Bone marrow (tissue), 2 donors: Measurements from ENCODE around the gene H1-8.

Source experiments
- DNase-seq, 2 donors: peaks; one replicate each; lab custom pipeline; 2025; lab: John Stamatoyannopoulos, UW

Gene H1-8

DNA sequence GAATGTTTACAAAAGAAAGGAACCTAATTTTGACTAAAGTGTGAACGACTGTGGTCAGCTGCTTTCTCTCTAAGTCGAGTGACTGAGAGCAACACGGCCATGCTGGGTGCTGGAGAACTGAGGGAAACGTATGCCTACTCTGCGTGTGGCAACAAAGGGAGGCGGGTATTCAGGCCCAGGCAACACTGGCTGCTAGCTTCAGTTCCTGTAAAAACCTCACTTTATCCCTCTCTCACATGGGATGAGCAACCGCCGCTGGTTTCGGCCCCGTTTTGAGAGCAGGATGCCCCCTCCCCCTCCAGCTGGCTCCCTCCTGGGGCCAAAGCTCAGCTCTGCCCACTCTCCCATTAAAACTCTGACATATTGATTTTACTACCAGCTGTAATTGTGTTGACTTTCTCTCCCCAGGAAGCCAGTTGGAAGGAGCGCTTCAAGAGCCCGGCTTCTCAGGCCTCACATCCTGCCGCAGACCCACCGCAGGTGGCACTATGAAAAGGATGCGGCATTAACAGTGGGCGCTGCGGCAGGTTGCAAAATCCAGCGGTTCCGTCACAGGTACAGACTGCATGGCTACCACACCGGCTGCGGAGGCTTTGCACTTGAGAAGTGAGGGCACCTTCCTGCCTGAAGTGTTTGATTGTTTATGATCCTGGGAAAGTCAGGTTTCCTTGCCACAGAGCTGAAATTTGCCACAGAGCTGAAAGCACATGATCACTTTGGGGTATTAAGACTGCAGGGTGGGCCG, 50.8 kb downstream of the H1-8 start:
- DNase-seq, result peak in 1 of 2 donors; percentile 54

DNA sequence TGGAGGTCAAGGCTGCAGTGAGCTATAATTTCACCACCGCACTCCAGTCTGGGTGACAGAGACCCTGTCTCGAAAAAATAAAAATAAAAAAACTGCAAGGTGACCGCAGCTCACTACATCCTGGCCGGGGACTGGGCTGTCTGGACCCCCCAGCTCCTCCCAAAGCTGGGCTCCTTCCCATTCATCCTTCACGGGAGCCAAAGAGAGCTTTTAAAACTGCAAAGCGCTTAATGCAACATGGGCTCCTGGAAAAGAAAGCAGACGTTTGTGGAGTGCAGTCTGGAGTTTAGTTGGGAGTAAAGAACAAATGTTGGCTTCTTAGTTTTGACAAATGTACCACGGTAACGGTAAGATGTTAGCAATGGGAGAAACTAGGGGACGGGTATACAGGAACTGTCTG, 51.4 kb downstream of the H1-8 start:
- DNase-seq, result no peak

DNA sequence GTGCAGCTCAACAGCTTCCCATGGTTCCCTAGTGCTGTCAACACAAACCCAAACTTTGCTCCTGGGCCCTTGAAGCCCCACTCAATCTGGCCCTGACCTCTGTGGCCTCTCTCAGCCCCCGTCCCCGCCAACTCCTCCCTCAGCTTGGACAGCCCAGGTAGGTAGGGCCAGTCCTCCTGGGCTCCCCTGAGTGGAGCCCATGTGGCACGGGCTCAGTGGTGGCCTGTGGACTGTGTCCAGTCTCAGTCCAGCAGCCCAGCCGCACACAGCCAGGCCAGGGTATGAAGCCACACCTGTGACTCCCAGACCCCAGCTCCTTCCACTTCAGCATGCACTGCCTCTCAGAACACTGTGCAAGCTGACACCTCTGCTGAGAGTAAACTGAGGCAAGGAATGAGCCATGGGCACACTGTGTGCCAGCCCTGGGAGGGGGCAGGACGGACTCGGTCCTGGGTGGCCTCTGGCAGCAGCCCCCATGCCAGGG, 52.0 kb downstream of the H1-8 start:
- no peak for DNase-seq

DNA sequence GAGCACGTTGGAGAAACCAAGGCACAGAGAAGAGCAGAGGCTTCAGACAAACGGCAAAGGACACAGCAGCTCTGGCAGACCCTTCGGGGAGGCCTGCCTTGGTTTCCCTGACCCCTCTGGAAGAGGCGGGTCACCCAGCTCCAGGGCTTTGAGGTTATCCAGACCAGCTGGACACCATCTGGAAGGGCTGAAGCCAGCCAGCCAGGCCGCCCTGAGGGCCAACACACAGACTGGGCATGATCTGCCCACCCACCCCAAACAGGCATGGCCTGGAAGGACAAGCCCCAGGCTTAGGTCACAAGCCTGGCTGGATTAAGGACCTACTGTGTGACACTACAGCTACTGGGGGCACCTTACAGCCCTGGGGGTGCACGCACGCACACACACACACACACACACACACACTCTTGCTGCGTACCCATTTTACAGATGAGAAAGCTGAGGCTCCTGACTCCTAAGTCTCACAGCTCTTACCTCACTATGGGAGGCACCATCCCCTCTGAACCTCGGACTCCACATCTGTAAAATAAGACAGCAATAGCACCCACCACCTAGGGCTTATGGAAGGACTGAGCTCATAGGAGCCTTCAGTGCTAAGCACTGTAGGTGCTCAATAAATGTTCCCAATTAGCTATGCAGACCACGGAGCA, 52.7 kb downstream of the H1-8 start:
- no peak for DNase-seq

DNA sequence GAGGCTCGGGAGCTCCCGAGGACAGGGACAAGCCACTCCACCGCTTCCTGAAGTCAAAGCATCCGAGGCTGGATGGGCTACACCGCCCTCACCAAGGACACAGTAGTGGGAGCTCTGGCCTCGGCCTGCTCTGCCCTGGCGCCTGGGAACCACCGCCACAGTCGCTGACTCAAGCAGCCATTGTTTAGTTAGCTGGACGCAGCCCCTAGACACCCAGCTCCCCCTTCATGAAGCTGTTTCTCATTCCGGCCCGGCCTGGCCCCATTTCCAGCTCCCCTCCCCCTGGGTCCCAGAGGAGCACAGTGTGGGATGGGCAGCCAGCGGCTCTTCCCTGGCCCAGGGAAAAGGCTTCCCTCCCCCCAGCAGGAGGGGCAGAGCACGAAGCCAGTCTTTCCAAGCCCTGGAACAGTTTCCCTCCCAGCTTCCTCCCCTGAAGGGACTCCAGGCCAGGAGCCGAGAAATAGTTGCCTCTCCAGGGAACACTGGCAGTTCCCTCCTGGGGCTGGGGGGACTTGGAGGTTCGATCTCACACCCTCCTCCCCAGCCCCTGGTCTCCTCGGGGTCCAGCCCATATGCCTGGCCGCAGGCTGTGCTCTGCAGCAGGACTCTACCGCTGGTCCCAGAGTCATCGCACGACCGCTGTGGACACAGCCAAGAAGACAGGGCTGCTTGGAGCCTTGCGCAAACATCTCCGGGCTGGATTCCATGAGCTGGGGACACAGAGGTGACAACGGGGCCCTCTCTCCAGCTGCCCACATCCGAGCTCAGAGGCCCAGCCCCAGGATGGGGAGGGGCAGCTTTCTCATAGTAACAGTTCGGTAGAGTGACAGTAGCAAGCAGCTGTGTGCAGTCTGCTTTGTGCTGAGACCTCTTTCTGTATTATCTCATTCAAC, 53.5 kb downstream of the H1-8 start:
- DNase-seq, result peak; percentile 22 to 74

DNA sequence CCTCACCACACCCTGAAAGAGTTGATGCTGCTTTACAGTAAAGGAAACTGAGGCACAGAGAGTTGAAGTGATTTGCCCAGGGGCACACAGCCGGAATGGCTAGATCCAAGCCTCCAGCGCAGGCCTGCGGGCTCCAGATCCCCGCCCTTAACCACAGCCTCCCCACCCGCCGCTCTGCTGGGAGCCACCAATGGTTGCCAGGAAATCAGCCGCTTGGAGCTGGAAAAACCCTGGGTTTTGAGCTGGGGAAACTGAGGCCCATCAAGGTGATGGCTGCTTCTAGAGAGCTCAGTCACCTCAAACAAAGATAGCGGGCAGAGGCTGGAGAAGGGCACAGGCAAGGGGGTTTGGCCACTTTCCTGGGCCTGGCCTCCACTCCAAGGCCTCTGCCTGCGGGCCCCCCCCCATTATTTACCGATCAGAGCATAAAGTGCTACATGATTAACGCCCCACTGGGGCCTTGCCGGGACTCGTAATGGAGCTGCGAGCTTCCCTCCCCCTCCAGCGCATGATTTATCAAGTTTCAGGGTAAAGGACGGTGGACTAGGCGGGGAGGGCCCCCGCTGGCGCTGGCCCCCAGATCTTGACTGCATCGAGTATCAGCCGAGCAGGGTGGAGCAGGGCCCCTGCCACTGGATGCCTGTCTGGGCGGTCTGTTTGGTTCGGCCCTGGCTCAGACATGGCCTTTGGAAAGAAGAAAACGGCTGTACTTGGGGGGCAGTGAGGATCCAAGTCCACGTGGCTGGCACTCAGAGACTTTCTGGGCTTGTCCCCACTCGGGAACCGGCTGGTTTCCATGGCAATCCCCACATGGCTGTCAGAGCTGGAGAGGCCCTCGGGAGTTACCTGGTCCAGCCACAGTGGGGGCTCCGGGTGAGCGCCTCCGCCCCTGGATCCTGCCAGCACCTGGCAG, 54.4 kb downstream of the H1-8 start:
- DNase-seq, result no peak

DNA sequence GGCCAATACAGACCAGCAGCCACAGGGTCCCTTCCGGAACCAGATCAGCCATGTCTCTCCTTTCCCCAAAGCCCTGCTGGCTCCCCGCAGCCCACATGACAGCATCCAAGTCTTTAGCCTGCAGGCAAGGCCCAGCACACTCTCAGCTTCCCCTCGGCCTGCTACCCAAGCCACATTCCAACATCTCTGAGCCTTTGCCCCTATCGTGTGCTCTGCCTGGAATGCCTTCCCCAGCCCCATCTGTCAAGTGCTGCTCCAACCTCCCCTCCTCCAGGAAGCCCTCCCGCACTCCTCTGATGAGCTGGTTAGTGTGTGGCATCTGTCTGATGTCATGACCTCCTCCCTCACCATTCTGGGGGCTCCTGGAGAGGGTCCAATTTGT, 55.0 kb downstream of the H1-8 start:
- no peak for DNase-seq

DNA sequence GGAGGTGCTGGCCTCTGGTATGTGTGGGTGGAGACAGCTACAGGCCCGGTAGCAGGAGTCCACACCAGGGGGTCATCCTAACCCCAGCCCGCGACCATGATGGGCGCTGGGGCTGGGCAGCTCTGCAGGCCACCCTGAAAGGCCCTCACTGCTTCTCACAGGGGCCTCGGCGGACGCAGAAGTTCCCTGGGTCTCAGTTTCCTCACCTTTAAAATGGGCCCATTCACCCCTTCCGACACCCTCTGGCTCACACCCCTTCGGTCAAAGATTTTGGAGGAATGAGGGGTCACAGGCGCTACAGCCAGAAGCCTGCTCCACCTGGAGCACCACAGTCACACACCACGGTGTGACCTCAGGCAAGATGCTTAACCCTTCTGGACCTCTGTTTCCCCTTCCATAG, 55.5 kb downstream of the H1-8 start:
- DNase-seq, result no peak

DNA sequence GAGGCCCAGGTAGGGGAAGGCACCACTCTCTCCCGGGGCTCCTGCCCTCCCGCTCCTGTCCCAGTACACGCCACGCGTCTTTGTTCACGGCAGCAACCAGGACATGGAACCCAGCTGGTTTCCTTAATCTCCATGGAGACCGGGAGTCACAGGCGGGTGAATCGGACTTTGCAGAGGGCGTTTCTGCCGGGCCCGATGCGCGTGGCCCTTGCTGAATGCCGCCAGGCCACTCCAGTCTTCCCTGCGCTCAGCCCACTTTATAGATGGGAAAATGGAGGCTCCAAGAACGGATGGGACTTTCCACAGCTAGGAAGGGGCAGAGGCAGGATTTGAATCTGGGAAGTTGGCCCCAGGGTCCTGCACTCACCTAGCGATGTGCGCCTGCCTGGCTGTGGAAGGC, 56.1 kb downstream of the H1-8 start:
- DNase-seq, result no peak

DNA sequence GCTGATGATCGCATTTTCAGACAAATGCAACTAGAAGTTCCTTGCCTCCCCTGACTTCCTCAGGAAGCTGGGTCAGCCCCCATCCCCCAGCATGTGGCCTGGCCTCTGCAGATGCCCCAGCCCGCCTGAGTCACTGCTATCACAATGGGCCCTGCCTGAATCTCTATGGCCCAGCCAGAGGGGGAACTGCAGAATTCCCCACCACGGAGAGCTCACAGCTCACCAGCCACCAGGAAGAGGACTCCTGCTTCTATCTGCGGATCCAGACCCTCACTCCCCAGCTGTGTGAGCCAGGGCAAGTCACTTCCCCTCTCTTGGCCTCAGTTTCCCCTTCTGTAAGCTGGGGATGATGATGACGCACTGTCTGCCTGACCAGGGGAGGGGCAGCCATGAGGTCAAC, 56.6 kb downstream of the H1-8 start:
- DNase-seq, result peak; percentile 42 to 83

DNA sequence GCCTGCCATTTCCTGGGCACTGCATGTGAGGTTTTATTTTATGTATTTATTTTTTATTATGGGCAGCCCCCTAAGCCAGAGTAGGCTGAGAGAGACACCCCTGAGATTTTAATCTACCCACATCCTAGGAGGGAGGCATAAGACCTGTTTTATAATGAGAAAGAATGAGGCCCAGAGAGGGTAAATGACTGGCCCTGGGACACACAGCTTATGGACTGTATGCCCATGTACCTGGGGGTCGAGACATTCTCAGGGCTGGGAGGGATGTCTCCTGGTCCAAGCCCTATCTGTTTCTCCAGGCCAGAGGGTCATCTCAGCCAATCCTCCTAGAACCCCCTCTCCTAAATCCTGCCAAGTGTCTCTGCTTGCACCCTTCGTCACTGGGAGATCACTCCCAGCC, 57.4 kb downstream of the H1-8 start:
- no peak for DNase-seq
